Measurements from ENCODE around the gene MAMDC4. TPM values are rescaled to one million over a fixed set of nuclear protein-coding genes. Genes with fewer than 3 reads are reported as not detected.

The MAMDC4 gene
- total RNA-seq, result 3.0 and 3.5 TPM in 2 replicates

GRCh38 chr9:136851941-136852663, at the start of gene MAMDC4:
MAMDC4 (plus strand) TSS chr9:136852346; CDS start chr9:136852417, 71 bp downstream.

GRCh38 chr9:136807281-136808074, 44.7 kb upstream of the MAMDC4 start, which contains the start of gene RABL6:
RABL6 (plus strand) TSS chr9:136807948; CDS start chr9:136808197, 249 bp downstream.

DNA sequence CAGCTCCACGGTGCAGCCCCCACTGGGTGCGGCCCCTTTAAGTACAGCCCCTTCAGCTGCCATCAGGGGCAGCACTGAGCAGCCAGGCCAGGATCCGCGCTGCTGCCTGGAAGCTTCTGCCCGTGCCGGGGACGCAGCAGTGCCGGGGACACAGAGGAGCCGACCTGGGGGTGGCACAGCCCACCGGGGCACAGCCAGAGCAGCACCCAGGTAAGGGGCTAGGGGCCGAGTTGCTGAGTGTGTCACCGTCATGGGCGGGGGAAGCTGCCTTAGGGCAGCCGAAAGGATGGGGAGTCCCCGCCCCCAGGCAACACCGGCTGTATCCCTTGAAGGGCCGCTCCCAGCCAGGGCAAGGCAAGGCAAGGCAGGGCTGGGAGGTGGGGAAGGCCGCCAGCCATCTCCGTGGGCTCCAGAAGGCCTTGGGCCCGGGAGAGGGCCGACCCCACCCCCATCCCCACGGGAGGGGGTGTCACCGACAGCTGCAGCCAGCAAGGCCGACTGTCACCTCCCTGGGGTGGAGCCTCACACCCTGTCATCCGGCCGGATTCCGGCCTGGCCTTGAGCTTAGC, 9.7 kb upstream of the MAMDC4 start, which contains the start of gene AJM1:
TSS of gene AJM1 (plus strand) at position 99 of the 569 bp plus-strand sequence. CDS start 1,937 bp downstream, outside the sequence.

GRCh38 chr9:136849038-136849959, 2.8 kb upstream of the MAMDC4 start, which contains the start of gene PHPT1:
PHPT1 (plus strand) TSS chr9:136849409; CDS start chr9:136849431, 22 bp downstream.

DNA sequence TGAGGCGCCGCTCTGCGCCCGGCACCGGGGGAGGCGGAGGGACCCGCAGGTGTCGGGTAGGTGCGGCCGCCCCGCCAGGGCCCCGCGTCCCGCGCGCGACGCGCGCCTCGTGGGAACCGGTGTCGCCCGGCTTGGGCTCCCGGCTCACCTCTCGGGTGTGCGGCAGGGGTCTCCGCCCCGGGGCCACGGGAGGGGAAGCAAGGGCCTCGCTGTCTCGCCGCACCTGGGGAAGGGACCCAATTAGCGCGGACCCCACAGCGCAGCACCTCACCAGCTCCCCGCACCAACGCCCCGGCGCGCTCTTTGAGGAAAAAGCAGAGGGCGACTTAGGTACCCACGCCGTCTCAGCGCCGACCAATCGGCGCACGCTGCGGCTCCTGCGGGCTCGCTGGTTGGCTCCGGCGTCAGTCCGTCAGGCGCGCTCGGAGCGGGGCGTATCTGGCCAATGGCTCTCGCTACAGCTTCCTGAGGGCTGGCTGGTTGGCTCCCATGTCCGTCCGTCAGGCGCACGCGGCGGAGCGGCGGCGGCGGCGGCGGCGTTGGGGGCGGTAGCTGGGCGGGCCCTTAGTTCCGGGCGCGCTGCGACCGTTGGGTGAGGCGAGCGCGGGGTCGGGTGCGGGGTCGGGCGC, 33.9 kb downstream of the MAMDC4 start, which contains the start of gene TRAF2:
TSS of gene TRAF2 (plus strand) at position 567 of the 629 bp plus-strand sequence. CDS start 12,225 bp downstream, outside the sequence.

Small RNA genes lying within 50 kb of the gene (small RNA-seq; reads per million reads assigned to genes)
- gene MIR4292 (not detected), gene MIR4479 (0.12 reads per million)

Other genes starting within 250 kb of the MAMDC4 start
- gene EGFL7, start 189.4 kb upstream of the MAMDC4 start, total RNA-seq, result 2.0 TPM in 2 replicates
- gene AGPAT2, start 164.9 kb upstream of the MAMDC4 start, total RNA-seq, result 24.7 and 44.9 TPM in 2 replicates
- 0.39 TPM in 1 of 2 replicates, not detected in the other for gene DIPK1B, start 139.8 kb upstream of the MAMDC4 start, total RNA-seq
- gene LCN10, start 109.4 kb upstream of the MAMDC4 start, total RNA-seq, result not detected in 2 replicates
- not detected in 2 replicates for gene LCN6, start 103.8 kb upstream of the MAMDC4 start, total RNA-seq
- not detected in 2 replicates for gene LCN8, start 94.1 kb upstream of the MAMDC4 start, total RNA-seq
- not detected in 2 replicates for gene LCN15, start 87.8 kb upstream of the MAMDC4 start, total RNA-seq
- 52.9 and 53.0 TPM in 2 replicates for gene TMEM141, start 61.0 kb upstream of the MAMDC4 start, total RNA-seq
- gene CCDC183, start 56.0 kb upstream of the MAMDC4 start, total RNA-seq, result 0.33 and 0.39 TPM in 2 replicates
- 47.9 and 75.5 TPM in 2 replicates for gene RABL6, start 44.4 kb upstream of the MAMDC4 start, total RNA-seq
- 0.76 and 1.2 TPM in 2 replicates for gene AJM1, start 9.9 kb upstream of the MAMDC4 start, total RNA-seq
- 100 and 144 TPM in 2 replicates for gene PHPT1, start 2.9 kb upstream of the MAMDC4 start, total RNA-seq
- gene EDF1, start 14.0 kb downstream of the MAMDC4 start, total RNA-seq, result 175 and 192 TPM in 2 replicates
- 8.4 and 13.7 TPM in 2 replicates for gene TRAF2, start 34.2 kb downstream of the MAMDC4 start, total RNA-seq
- 112 and 219 TPM in 2 replicates for gene FBXW5, start 92.4 kb downstream of the MAMDC4 start, total RNA-seq
- 0.98 and 3.9 TPM in 2 replicates for gene C8G, start 92.9 kb downstream of the MAMDC4 start, total RNA-seq
- gene LCN12, start 99.9 kb downstream of the MAMDC4 start, total RNA-seq, result 1.1 TPM in 1 of 2 replicates, not detected in the other
- gene PTGDS, start 125.2 kb downstream of the MAMDC4 start, total RNA-seq, result 0.76 and 2.0 TPM in 2 replicates
- not detected in 2 replicates for gene LCNL1, start 130.6 kb downstream of the MAMDC4 start, total RNA-seq
- 11.0 and 16.8 TPM in 2 replicates for gene PAXX, start 140.1 kb downstream of the MAMDC4 start, total RNA-seq
- gene CLIC3, start 144.2 kb downstream of the MAMDC4 start, total RNA-seq, result 328 and 397 TPM in 2 replicates
- 11.6 and 15.3 TPM in 2 replicates for gene ABCA2, start 175.9 kb downstream of the MAMDC4 start, total RNA-seq
- gene FUT7, start 179.7 kb downstream of the MAMDC4 start, total RNA-seq, result not detected in 2 replicates
- gene NPDC1, start 193.8 kb downstream of the MAMDC4 start, total RNA-seq, result under 0.01 and 0.22 TPM in 2 replicates
- 0.11 TPM in 1 of 2 replicates, not detected in the other for gene ENTPD2, start 201.7 kb downstream of the MAMDC4 start, total RNA-seq
- 2.4 and 5.4 TPM in 2 replicates for gene SAPCD2, start 218.2 kb downstream of the MAMDC4 start, total RNA-seq
- 12.6 and 15.5 TPM in 2 replicates for gene UAP1L1, start 225.2 kb downstream of the MAMDC4 start, total RNA-seq
- 70.3 and 93.4 TPM in 2 replicates for gene MAN1B1, start 234.6 kb downstream of the MAMDC4 start, total RNA-seq